Testis (tissue), 2 donors: ENCODE results near the gene SPATA1.

Source experiments
- POLR2A ChIP-seq: fragments of 450-650 bp; IDR thresholded peaks from one replicate; pipeline ENCODE4 v1.6.1; 2017; ENCODE audit warnings: antibody characterized with exemption, mild to moderate bottlenecking, moderate library complexity
- TF ChIP-seq, protein P1 (sequence below), 3 experiments: fragments of 450-650 bp in 2 of 3; fragments of 200-600 bp in 1 of 3; sonication (generic) in 1 of 3; IDR thresholded peaks; one replicate each; pipeline ENCODE4 v1.5.1; 2016 to 2019; ENCODE audit warnings: antibody characterized with exemption in 3 of 3, mild to moderate bottlenecking in 2 of 3, moderate library complexity in 1 of 3

DNA sequence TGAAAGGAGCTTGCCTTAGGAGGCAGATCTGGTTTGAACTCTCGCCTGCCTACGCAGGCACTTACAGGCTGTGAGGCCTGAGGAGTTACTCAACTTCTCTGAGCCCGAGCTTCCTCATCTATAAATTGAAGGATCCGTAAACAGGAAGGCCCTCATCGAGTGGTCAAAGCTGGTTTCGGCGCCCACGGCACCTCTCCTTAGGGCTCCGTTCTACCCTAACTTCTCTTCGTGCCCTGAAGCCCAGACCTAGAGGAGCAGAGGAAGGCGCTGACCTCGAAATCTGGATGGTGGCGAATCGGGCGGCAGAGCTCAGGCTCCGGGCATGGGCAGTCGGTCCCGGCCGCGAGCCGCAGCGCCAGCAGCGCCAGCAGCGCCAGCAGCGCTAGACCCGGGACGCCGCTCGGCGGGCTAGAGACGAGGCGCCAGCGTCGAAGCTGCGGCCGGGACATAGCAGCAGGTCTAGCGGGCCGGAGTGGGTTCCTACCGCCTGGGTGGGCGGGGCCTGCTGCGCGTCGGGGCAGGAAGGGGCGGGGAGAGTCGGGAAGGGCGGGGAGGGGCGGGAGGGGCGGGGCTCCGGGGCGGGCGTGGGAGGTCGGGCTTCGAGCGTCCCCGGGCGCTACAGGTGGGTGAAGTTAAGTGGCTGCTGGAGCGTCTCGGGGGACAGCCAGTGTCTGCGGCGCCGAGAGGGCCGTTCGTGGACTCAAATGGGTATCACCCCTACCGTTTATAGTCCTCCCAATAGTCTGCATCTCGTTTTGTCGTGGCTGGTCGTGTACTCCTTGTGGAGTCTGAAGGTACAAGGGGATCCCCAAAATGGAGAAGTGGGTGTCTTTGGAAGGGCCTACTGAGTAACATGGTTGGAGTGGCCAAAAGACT lies 68.0 kb downstream of the SPATA1 start, which contains the start of gene CTBS:
- TF ChIP-seq, protein P1, sequence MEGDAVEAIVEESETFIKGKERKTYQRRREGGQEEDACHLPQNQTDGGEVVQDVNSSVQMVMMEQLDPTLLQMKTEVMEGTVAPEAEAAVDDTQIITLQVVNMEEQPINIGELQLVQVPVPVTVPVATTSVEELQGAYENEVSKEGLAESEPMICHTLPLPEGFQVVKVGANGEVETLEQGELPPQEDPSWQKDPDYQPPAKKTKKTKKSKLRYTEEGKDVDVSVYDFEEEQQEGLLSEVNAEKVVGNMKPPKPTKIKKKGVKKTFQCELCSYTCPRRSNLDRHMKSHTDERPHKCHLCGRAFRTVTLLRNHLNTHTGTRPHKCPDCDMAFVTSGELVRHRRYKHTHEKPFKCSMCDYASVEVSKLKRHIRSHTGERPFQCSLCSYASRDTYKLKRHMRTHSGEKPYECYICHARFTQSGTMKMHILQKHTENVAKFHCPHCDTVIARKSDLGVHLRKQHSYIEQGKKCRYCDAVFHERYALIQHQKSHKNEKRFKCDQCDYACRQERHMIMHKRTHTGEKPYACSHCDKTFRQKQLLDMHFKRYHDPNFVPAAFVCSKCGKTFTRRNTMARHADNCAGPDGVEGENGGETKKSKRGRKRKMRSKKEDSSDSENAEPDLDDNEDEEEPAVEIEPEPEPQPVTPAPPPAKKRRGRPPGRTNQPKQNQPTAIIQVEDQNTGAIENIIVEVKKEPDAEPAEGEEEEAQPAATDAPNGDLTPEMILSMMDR (IDR thresholded peaks at IDR 0.05) = no peak
- peak; percentile 30 for TF ChIP-seq POLR2A
